Ascending aorta (tissue), 2 donors: ENCODE measurements around the gene OTOP1. TPM values are rescaled to one million over a fixed set of nuclear protein-coding genes. Genes with fewer than 3 reads are reported as not detected.
A peak's percentile ranks its signal among the peaks of the same experiment; 100 is the strongest.
"Not testable (repeated sequence)": the region's sequence is repeated elsewhere in the genome, so short reads cannot be mapped to it uniquely, and the experiment has no call there.

Experiments
- DNase-seq, 2 donors: peaks; one replicate each; pipeline ENCODE4 v3.0.0-alpha.2; 2019; ENCODE audit warnings: low spot score in 2 of 2
- H3K27ac ChIP-seq, 2 donors: fragments of 200-600 bp; sonication (generic); one replicate each; pipeline ENCODE4 v1.5.1; 2016 to 2017; ENCODE audit warnings: mild to moderate bottlenecking in 1 of 2
- H3K27me3 ChIP-seq: fragments of 200-600 bp; sonication (generic); one replicate; pipeline ENCODE4 v1.5.1; 2017
- H3K36me3 ChIP-seq, 2 donors: fragments of 200-600 bp; sonication (generic); one replicate each; pipeline ENCODE4 v1.5.1; 2016
- H3K4me1 ChIP-seq, 2 donors: fragments of 200-600 bp; sonication (generic); one replicate each; pipeline ENCODE4 v1.5.1; 2016 to 2017; ENCODE audit warnings: mild to moderate bottlenecking in 1 of 2
- H3K4me3 ChIP-seq, 2 donors: fragments of 200-600 bp; sonication (generic); one replicate each; pipeline ENCODE4 v1.5.1; 2016 to 2017; ENCODE audit warnings: mild to moderate bottlenecking in 1 of 2
- H3K9me3 ChIP-seq, 2 donors: fragments of 200-600 bp; sonication (generic); one replicate each; pipeline ENCODE4 v1.5.1; 2016
- intact Hi-C: fragments of 100-400 bp; cut with DNase I; formaldehyde crosslinking; loops from one replicate; pipeline ENCODE4 v1.15.1; 2023
- total RNA-seq: library from RNA; depleted of rRNA; stranded (reverse); fragments of >200 nt; gene quantifications from one replicate; pipeline ENCODE4 v1.1.0, GENCODE V29; 2016
- TF ChIP-seq, protein P1 (sequence below), 3 experiments: fragments of 200-600 bp in 2 of 3; fragments of 450-650 bp in 1 of 3; sonication (generic) in 2 of 3; IDR thresholded peaks; one replicate each; pipeline ENCODE4 v1.5.1; 2016 to 2019; ENCODE audit warnings: antibody characterized with exemption in 3 of 3, mild to moderate bottlenecking in 1 of 3, moderate library complexity in 1 of 3

The OTOP1 gene
- total RNA-seq, 1 donor from 2014 or later, result not detected

DNA sequence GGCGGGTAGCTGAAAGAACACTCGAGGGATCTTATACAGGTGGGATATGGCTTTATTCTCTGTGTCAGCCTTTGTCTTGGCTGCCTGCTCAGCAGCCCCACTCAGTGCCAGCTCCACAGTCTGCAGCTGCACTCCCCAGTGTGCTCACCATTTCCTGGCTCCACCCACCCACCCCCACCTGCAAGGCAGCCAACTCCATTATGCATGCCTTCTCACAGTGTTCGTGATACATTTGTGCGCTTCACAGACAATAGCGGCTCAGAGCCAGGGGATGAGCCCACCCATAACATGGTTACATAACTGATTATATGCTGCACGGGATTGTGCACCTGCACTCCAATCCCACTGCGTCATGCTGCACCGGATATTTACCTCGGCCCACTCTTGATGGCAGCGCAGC is 30.1 kb upstream of the OTOP1 start:
- Histone ChIP-seq H3K27me3 (no peaks in the 10 kb centered on the region), H3K9me3 (no peaks in the 10 kb centered on the region), H3K36me3 (no peaks in the 10 kb centered on the region), H3K27ac (no peak overlapping the region), H3K4me3 (no peak overlapping the region), H3K4me1 (no peaks in the 10 kb centered on the region)
- TF ChIP-seq, protein P1, sequence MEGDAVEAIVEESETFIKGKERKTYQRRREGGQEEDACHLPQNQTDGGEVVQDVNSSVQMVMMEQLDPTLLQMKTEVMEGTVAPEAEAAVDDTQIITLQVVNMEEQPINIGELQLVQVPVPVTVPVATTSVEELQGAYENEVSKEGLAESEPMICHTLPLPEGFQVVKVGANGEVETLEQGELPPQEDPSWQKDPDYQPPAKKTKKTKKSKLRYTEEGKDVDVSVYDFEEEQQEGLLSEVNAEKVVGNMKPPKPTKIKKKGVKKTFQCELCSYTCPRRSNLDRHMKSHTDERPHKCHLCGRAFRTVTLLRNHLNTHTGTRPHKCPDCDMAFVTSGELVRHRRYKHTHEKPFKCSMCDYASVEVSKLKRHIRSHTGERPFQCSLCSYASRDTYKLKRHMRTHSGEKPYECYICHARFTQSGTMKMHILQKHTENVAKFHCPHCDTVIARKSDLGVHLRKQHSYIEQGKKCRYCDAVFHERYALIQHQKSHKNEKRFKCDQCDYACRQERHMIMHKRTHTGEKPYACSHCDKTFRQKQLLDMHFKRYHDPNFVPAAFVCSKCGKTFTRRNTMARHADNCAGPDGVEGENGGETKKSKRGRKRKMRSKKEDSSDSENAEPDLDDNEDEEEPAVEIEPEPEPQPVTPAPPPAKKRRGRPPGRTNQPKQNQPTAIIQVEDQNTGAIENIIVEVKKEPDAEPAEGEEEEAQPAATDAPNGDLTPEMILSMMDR (IDR thresholded peaks at IDR 0.05), result no peak
- intact Hi-C loops, result loop anchor here (10.0 kb wide), 1 partner anchor 78 kb away; no protein-coding TSS in a partner anchor
- DNase-seq, result peak in 1 of 2 donors; percentile 34

DNA sequence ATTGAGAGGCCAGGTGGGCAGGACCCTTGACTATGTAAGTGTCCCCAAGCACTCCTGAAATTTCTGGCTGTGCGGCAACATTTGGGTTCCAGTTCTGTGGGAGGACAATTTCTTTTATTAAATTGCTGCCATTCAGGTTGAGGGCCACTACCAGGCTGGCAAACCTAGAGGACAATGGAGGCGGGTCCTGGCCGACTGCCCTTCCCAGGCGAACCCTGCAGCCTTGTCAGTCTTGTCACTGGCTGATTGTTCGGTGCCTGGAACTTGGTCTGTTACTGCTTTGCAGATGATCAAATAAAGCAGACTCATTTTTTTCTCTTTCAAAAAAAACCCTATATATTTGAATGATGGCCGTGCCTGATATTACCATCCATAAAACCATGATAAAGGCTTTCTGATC is 27.9 kb upstream of the OTOP1 start:
- DNase-seq, result peak in 1 of 2 donors; percentile 18
- Histone ChIP-seq H3K9me3 (no peaks in the 10 kb centered on the region), H3K4me3 (no peak overlapping the region), H3K36me3 (no peaks in the 10 kb centered on the region), H3K4me1 (no peaks in the 10 kb centered on the region), H3K27me3 (no peaks in the 10 kb centered on the region), H3K27ac (no peak overlapping the region)
- TF ChIP-seq, protein P1 (IDR thresholded peaks at IDR 0.05), result no peak
- intact Hi-C loops, result loop anchor here (10.0 kb wide), 1 partner anchor 80 kb away; no protein-coding TSS in a partner anchor

DNA sequence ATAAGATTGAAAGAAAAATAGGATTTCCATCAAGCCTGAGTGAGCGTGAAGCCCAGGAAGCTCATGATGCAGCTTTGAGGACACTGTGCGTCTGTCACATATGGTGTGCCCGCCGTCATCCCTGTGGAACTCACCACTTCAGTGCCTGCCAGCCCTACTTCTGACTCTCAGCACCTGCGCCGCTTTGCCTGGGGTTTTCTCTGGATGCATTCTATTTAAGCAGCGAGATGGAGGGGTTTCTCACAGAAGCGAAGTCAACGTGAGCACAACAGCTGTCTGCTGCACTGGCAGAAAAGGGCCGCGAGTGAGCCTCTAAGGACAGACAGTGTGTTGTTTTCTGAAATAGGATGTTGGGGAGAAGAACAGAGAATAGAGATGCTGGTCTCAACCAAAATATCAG is 27.5 kb upstream of the OTOP1 start:
- H3K4me3 ChIP-seq, result no peak overlapping the region
- H3K36me3 ChIP-seq, result no peaks in the 10 kb centered on the region
- TF ChIP-seq, protein P1 (IDR thresholded peaks at IDR 0.05), result no peak
- peak in 1 of 2 donors; percentile 59 for DNase-seq
- intact Hi-C loops, result loop anchor here (10.0 kb wide), 1 partner anchor 81 kb away; no protein-coding TSS in a partner anchor
- H3K4me1 ChIP-seq, result no peaks in the 10 kb centered on the region
- no peaks in the 10 kb centered on the region for H3K27me3 ChIP-seq
- no peak overlapping the region for H3K27ac ChIP-seq
- no peaks in the 10 kb centered on the region for H3K9me3 ChIP-seq

DNA sequence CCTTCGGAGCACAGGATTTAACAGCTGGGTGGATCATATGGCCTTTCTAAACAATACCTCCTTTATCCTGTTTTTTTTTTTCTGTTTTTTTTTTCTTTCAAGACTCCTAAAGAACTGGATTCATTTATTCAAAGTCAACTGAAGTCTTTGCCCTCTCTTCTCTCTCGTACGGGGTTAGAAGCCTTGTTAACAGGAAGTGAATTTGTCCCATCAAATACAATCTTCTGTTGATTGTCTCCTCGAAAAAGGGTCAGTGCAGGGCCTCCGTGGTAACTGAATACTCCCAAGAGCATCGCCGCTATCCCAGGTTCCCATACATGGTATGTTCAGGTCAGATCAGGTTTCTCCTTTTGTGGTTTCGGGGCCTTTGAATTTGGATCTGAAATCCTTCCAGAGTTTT is 23.1 kb upstream of the OTOP1 start:
- H3K27ac ChIP-seq, result no peak overlapping the region
- TF ChIP-seq, protein P1 (IDR thresholded peaks at IDR 0.05), result no peak
- intact Hi-C loops, result loop anchor here (5.0 to 10.0 kb wide), 3 partner anchors 85 to 955 kb away; partner anchors contain the start of gene RGS12

DNA sequence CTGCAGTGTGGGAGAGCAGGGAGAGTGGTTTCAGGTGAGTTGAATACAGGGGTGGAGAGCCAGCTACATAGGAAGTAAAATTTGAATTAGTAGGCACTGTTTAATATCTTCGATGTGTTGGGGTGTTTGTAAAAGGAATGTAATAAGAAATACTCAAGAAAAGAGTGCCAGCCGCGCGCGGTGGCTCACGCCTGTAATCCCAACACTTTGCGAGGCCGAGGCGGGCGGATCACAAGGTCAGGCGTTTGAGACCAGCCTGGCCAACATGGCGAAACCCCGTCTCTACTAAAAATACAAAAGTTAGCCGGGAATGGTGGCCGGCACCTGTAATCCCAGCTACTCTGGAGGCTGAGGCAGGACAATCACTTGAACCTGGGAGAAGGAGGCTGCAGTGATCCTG is 22.6 kb upstream of the OTOP1 start:
- intact Hi-C loops, result loop anchor here (5.0 to 10.0 kb wide), 2 partner anchors 292 to 955 kb away; partner anchors contain the start of gene RGS12
- peaks cover 2 to 11% of the 10 kb centered on the region in 2 donors for H3K4me1 ChIP-seq
- H3K36me3 ChIP-seq, result peaks cover under 1 to 14% of the 10 kb centered on the region in 2 donors
- H3K4me3 ChIP-seq, H3K27me3 ChIP-seq, H3K9me3 ChIP-seq: not testable (repeated sequence)
- H3K27ac ChIP-seq, result peak overlapping the region in 1 of 2 donors; percentile 96
- peak in 1 of 2 donors; percentile 46 for DNase-seq

More for the DNA sequence above, 23.1 kb upstream of the OTOP1 start:
- Histone ChIP-seq H3K4me3 (no peak overlapping the region), H3K36me3 (peaks cover 0 to 8% of the 10 kb centered on the region in 2 donors), H3K9me3 (no peaks in the 10 kb centered on the region), H3K27me3 (no peaks in the 10 kb centered on the region), H3K4me1 (peaks cover 2 to 11% of the 10 kb centered on the region in 2 donors)
- DNase-seq, result peak in 1 of 2 donors; percentile 25

DNA sequence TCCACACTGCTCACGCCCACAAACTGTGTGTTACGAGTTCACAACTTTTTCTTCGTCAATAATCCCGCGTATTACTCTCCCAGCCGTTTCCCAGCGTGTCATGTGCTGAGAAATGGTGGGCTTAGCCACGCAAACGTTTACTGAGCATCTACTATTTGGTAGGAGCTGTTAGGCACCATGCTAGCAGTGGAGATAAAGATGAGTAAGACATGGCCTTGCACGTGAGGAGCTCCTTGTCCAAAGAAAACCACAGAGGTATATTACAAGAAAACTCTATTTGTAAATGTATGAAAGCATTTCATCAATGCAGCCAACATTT is 22.1 kb upstream of the OTOP1 start:
- intact Hi-C loops, result loop anchor here (1.0 to 10.0 kb wide), 4 partner anchors 41 to 954 kb away; partner anchors contain the start of genes LYAR, RGS12 and ZBTB49
- Histone ChIP-seq H3K9me3 (no peaks in the 10 kb centered on the region), H3K27ac (peak overlapping the region; percentile 89 to 96), H3K4me3 (peak overlapping the region; percentile 69 to 86), H3K27me3 (no peaks in the 10 kb centered on the region), H3K36me3 (peaks cover 5 to 19% of the 10 kb centered on the region in 2 donors), H3K4me1 (peaks cover 2 to 11% of the 10 kb centered on the region in 2 donors)
- peak in 1 of 2 donors; percentile 45 for DNase-seq
- TF ChIP-seq, protein P1 (IDR thresholded peaks at IDR 0.05), result no peak
